ENCODE data around the gene DTNB.
A peak's percentile ranks its signal among the peaks of the same experiment; 100 is the strongest.

The DTNB gene

DNA sequence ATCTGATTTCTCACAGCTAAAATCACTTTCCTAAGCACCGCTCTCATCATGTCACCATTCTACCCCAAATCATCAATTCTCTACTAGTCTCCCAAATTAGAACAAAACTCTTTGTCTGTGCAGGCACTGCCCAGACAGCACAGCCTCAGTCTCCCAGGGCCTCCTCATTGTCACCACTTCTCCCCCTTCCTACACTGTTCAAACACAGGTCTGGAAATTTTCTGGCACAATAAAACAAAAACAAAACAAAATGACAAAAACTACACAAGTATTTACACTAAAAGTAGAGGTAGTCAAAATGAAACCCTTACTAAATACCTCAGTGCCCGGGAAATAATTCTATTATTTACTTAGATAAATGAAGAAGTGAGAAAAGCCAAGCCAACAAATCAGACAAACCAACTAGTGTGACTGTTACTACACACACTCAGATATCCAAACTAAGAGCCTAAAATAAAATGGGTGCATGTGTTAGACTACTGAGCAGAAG is 175.4 kb downstream of the DTNB start:
- no peak for DNase-seq (ENCODE audit: low spot score)

DNA sequence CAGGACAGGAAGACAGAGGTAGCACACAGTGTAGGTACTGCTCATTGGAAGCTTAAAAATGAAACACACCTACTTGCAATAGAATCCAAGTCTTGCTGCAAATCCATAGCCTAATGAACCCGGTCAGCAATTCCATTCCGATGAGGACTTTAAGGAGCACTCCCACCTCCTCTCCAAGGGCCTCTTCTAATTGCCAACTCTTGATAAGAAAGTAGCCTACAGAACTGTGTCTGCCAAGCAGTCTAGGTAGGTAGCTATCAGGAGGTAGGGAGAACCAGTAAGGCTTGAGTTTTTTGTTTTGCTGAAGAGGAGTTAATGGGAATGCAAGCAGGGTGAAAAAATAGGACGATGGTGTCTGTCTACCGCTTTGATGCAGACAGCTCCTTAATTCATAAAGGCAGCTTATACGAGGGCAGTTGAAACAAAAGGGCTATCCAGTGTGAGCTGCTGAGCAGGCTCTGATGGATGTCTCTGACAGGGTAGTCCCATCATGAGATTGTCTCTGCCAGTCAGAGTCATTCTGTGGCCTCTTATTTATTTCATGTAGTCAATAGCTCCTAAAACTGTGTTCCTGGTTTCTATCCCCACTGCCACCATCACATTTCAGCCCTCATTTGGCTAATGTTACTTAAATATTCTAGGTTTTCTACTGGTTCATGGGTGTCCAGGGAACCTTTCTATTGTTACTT is 176.0 kb downstream of the DTNB start:
- no peak for DNase-seq (ENCODE audit: low spot score)

DNA sequence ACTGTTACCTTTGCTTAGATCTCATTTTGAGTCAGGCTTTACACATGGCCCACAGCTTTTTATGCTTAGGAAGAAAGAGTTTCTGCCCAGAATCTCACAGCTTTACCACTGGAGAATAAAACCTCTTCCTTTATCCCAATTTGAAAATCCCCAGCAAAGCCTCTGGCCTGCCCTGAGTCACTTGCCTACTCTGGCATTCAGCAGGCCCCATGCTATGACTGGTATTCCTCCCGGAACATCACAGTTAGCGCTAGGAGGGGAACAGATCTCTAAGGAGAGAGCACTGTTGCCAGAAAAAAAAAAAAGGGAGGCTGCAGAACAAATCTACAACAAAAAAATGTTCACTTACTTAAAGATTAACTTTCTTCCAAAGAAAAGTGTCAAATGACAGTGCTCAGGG is 178.8 kb downstream of the DTNB start:
- no peak for DNase-seq (ENCODE audit: low spot score)

DNA sequence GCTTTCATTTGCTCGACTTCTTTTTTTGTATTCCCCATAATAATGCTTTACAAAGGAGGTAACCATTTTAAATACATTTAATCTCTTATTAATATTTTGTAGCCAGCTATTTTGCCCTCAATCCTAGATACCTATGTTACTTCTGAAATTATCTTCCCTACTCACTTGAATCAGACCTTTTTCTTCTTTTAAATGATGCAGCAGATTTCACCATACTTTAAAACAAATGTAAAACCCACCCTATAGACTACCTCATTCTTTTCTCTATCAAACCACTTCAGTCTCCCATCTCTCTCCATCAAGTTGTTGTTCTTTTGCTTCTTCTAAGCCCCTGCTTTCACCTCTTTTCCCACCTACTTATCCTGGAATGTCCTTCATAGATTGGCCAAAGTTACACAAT is 180.2 kb downstream of the DTNB start:
- DNase-seq (ENCODE audit: low spot score) = no peak

DNA sequence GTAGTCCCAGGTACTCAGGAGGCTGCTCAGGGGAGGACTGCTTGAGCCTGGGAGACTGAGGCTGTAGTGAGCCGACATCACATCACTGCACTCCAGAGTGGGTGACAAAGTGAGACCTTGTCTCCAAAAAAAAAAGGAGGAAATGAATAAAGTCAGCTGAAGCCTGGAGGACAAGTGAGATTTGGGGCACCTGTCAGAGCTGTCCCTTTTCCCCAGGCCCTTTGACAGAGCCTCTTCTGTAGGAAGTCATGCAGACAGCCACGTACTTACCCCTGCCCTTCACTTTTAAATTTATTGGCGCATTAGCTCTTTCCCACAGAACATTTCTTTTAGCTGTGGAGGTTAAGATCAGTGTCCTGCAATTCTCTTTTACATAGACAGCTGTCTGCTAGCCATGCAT is 180.7 kb downstream of the DTNB start:
- no peak for DNase-seq (ENCODE audit: low spot score)

DNA sequence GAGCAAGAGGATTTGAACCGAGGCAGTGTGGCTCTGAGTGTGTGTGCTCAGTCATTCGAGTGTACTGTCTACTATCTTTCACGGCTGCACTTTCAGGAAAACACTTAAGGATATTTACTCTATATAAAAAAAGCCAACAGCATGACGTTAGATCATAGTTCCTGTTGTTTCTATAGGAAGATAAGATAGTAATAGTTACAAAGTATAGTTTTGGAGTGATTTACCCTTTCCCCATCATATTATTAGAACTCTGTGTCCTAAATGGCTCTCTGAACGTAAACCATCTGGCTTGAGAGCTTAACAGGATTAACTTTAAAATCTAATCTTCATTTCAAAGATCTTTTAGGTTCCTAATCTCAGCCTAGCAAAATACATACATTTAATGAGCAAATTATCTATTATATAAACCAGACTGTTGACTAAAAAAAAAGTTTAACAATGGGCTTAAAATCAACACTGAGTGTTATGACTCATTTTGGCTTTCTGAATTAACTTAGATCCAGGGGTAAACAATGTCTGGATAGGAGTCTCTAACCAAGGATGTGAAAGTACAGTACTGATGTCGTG is 181.3 kb downstream of the DTNB start:
- no peak for DNase-seq (ENCODE audit: low spot score)

DNA sequence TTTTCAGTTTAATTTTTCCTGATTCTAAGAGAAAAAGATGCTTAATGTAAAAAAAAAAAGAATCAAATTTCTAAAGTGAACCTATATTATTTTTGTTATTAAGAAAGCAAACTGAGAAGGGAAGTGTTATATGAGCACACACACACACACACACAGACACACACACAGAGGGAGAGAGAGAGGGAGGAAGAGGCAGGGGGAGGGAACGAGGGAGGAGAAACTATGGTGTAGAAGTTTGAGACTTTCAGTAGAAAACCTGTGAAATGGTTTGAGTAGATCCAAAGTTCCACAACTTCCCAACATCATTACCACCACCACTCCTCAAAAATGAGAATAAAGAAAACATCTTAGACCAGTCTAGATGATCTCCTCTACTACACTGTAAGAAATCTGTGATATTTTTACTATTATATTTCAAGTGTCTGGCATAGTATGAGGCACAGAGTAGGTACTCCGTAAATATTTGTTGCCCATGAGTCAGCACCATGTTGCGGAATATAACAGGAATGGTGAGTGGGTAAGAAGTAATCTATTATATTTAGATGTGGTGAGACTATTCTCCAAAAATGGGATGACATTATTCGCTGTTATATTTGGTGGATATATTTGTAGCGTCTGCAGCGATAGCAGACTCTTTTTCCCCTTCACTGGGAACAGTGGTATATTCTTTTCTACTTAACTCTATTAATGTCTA is 182.2 kb downstream of the DTNB start:
- no peak for DNase-seq (ENCODE audit: low spot score)

DNA sequence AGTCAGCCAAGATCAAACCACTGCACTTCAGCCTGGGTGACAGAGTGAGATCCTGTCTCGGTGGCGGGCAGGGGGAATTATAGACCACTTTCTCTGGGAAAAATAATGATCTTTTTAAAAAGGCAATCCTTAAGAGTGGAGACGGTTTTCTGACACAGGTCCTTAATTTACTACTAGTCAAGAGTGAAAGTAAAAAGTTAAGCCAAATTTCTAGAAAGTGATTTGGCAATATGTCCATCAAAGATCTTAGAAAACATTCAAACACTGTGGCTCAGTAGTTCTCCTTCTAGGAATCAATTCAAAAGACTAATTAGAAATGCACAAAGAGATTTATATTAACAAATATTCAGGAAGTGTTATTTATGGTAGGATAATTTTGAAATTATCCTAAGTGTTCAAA is 183.2 kb downstream of the DTNB start:
- no peak for DNase-seq (ENCODE audit: low spot score)

DNA sequence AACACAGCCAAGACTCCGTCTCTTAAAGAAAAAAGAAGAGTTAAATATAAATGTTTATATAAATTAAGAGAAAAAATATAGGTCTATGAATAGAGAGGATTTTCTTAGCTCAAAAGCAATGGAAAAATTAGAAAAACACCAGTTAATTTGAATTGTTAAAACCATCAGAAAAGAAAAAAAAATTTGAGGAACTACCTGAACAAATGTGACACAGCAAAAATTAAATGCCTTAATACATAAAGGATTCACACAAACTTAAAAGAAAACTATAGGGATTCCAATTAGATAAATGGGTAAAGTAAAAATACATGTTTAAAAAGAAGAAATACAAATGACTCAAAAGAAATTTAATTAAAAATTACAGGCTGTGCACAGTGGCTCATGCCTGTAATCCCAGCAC is 183.7 kb downstream of the DTNB start:
- DNase-seq (ENCODE audit: low spot score) = no peak

DNA sequence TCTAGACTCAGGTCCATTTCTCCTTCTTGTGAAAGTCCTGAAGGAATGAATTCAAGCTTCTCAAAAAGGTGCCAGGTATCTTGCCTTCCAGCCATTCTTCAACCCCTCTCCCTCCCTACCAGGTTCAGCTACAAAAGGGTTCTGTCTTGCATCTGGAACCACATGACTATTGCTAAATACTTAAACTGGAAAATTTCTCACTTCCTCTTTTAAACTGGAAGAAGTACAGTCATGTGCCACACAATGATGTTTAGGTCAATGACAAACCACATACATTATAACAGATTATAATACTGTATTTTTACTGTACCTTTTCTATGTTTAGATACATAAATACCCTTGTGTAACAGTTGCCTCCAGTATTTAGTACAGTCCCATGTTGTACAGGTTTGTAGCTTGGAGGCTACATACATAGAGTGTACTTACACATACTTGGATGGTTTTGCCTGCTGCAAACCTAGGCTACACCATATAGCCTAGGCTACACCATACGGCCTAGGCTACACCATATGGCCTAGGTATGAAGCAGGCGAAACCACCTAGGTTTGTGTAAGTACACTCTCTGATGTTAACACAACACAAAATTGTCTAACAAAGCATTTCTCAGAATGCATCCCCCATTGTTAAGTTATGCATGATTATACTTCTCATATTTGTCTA is 189.6 kb downstream of the DTNB start:
- DNase-seq (ENCODE audit: low spot score) = no peak

DNA sequence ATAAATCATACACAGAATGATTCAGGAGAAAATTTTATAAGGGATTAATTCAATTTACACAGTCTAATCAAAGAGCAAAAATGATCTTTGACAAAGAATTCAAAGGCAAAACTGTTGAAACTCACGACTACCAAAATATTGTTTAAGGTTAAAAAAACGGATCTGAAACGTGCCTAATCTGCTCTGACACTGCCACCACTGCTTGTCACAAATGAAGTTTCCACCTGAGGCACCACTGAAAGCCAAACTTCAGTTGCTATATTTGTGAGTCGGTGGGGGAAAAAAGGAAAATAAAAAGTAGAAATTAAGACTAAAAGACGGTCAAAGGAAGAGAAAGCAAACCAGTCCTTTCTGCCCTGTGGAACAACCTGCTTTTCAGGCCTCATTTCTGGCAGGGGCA is 191.0 kb downstream of the DTNB start:
- no peak for DNase-seq (ENCODE audit: low spot score)

DNA sequence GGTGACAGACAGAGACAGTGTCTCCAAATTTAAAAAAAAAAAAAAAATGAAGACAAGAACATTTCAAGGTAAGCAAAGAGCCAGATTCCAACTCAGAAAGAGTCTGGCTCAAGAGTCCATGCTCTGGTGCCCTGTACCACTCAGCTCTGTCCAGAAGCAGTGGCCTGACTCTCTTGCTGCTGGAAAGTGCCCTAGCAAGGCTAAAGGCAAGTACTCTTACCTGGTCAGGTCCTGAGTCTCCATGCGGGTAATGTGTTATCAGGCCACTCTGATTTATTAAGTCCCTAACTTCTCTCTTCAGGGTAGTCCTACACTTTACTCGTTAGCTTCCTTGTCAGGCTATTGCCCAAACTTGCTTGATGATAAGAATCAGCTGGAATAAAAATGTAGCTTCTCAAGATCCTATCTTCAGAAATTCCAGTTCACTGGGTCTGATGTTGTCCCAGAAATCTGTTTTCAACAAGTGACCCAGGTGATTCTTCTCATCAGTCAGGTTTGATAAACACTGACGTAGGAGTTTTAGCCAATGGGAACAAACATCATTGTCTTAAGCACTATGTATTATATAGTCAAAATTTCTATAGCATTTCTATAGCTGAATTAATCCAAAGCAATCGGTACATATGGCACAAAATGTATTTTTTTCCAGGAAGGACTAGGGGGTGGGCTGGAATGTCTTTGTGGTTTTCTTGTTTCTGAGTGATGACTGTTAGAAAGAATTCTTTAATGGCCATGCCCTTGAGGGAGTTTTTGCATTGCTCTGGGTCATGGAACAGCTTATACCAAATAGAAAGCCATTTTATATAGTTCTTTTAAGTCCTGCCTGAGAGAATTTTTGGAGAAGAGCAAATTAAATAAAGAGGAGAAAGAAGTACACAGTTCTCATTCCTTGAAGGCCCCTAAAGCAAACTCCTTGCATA is 191.7 kb downstream of the DTNB start:
- peak; percentile 26 for DNase-seq (ENCODE audit: low spot score)

DNA sequence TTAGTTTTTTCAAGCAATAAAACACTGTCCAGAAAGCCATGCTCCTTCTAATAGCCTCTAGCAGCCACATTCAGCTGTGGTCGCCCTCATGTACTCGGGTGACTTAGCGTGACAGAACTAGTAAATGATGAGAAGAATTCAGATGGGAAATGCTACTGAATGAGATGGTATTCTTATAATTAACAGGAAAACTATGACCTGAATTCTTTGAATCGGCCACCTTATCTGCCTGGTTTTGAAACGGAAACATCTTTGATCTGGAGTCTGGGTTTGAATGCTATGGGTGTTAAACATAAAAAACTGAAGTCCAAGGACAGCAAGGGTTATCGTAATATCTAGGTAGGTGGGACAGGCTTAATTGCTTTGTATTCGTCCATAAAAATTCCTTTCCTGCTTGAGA is 192.8 kb downstream of the DTNB start:
- DNase-seq (ENCODE audit: low spot score) = no peak

DNA sequence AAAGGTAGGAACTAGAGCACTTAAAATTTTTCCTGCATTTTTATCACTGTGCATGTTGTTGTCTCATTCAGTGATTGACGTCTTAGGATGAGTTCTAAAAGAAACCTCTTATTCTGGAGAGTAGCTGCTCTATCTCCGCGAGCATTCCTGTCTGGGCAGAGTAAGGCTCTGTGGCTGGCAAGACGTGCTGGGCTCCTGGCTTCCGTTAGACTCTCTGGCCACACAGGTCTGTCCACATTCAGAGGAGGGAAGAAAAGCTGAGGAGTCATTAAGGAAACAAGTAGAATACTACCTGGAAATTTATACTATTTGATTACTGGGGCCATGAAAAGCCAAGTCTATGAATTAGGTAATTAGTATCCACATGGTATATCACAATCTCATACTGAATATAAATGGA is 193.6 kb downstream of the DTNB start:
- no peak for DNase-seq (ENCODE audit: low spot score)

DNA sequence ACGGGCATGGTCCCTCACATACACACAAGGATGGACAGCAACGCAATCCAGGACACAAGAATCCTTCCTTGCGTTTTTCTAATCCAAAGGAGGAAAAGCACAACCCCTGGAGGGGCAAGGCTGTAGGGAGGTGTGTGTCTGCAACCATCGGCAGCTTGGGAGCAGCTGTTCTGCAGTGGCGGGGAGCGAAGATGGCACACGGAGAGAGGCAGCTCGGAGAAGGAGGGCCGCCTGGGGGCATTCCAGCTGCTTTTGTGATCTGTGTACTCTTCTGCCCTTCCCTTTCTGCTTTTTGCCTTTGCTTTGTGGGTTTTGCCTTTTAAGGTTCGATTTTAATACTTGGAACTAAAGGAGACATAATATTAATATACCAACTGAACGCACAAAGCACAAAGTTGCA is 194.6 kb downstream of the DTNB start:
- DNase-seq (ENCODE audit: low spot score) = no peak

DNA sequence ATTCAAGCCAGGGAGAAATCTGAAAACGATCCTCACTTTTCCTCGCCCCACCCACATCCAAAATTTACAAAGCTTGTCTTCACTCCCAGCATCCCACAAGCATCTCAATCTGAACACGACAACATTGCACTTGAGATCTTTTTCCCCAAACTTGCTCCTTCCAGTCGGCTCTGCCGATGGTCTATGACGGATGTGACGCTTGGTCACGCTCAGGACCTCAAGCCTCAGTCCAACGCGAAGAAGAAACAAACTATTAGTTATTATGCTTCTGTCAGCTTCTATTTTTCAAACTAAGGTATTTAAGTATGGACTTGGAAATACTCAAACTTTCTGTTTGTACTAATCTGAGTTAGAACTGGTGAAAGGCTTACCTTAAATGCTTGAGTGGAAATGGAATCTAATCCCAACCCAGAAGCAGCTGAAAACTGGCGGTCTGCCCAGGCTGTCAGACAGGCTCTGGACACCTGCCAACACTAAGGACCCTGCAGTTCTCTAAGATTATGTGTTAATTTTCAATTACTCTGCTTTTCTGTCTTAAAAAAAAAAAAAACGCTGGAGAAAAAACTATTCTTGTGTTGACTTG is 199.5 kb downstream of the DTNB start:
- DNase-seq (ENCODE audit: low spot score) = no peak

DNA sequence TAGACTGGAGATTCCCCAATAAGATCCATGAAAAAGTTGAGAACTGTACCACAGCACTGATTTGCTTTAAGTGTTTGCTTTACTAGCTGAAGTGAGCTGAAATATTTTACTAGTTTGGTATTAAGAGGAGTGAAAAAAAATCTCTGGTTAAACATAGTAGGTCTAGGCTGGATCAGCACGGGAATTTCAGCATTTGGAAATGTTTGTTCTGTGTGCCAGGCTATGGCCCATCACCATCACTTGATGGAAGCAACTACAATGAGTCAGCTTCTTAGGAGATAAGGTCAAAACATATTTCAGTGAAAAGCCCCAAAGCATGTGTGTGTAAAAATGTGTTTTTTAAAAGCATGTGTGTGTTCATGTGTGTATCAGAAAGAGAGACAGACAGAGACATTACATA is 200.2 kb downstream of the DTNB start:
- no peak for DNase-seq (ENCODE audit: low spot score)

DNA sequence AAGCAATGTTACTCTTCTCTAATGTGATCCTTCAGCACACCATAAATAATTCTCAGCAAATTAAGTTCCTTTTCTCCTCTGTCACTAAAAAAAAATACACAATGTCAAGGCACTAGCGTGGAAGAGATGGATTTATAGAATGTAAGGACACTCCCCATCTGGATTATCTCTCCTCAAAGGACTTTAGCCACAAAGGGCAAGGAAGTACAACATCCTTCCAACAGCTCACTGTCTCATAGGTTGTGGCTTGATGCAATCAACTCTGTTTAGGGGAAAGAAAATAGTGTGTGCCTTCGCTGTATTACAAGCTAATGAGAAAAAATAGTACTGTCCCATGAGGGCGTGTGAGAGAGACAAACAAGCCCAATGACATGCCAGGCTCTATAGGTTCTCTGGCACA is 202.6 kb downstream of the DTNB start:
- DNase-seq (ENCODE audit: low spot score) = no peak

DNA sequence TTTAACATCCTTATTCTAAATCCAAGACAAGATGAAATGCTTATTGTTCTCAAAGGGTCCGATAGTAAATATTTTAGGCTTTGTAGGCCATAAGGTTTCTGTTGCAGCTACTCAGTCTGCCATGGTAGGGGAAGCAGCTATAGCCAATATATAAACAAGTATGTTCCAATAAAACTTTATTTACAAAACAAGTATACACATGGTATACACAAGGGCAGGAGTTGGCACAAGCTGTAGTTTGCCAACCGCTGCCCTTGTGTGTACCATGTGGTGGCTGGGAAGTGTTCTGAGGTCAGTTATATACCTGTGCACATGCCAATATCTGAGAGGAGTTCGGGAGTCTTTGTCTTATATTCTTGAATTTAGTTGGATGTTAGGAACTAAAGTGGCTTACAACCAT is 205.6 kb downstream of the DTNB start:
- no peak for DNase-seq (ENCODE audit: low spot score)

DNA sequence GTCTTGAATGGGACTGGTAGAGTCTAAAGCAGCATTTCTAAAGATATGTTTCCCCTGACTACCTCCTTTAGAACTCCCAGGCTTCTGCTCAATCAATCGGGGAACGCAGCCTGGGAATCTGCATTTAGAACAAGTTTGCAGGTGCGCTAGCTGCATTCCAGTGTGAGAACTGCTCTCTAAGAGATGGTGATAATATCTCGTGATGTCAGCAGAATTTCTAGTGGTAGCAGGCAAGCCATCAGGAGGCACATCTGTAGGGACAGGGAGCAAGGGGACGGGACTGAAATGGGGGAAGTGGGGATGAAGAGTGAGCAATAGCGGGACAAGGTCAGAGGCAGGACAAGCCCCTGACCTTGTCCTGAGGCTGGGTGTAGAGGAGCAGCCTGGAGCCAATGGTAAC is 211.4 kb downstream of the DTNB start:
- no peak for DNase-seq (ENCODE audit: low spot score)

DNA sequence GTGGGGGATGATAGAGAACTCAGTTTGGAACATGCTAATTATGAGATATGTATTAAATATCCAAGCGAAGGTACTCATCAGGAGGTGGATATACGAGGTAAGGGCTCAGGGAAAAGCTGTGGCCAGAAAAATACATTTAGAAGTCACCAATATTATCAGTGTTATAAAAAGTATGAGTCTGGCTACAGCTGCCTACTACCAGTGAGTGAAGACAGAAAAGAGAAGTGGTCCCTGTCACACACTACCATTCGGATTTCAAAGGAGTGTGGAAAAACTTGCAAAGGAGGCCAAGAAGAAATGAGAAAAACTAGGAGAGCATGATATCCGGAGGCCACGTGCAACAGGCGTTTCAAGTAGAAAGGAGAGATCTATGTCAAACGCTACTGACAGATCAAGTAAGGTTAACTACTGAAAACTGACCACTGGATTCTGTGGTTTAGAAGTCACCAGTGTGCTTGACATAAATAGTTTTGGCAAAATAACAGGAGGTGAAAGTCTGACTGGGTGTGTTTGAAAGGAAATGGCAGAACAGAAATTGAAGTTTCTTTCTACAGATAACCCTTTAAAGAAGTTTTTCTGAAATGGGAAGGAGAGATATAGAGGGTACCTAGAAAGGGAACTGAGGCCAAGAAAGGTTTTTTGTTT is 213.0 kb downstream of the DTNB start:
- no peak for DNase-seq (ENCODE audit: low spot score)
